Measurements from ENCODE around the gene PINLYP.

DNA sequence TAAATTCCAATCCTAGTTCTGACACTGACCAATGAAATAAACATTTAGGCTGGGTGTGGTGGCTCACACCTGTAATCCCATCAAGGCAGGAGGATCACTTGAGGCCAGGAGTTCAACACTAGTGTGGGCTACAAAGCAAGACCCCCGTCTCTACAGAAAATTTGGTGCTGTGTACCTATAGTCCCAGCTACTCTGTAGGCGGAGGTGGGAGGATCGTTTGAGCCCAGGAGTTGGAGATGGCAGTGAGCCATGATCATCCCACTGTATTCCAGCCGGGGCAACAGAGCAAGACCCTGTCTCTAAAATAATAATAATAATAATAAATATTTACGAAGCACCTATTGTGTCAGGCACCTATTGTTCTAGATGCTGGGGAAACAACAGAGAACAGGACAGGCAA lies 13.7 kb downstream of the PINLYP start:
- no peak for TF ChIP-seq ZNF274 (IDR thresholded peaks at IDR 0.05; ENCODE audit: low read depth, low read length)
- no peak for TF ChIP-seq SUZ12 (IDR thresholded peaks at IDR 0.05; ENCODE audit: extremely low read depth, insufficient read depth, insufficient read length)
